ENCODE results near the gene GRIN1. TPM values are rescaled to one million over a fixed set of nuclear protein-coding genes. Genes with fewer than 3 reads are reported as not detected.

GRIN1 gene
- total RNA-seq, 1 donor from 2014 or later, result 0.58 TPM

GRCh38 chr9:137169896-137170358 lies 31.0 kb downstream of the GRIN1 start, which contains the start of gene LRRC26:
Gene LRRC26, minus strand, starts transcription at chr9:137170051. Its CDS starts 108 bp downstream, at chr9:137169943.
- H3K27ac Mint-ChIP-seq, result no peak within 1 kb of the TSS
- H3K36me3 Mint-ChIP-seq, result no peaks in the 10 kb centered on the region
- H3K4me1 Mint-ChIP-seq, result peaks cover 1% of the 10 kb centered on the region
- H3K4me3 Mint-ChIP-seq, result peak within 1 kb of the TSS; percentile 57
- peaks cover 86% of the 10 kb centered on the region for H3K27me3 Mint-ChIP-seq (ENCODE audit: low read depth)
- no peaks in the 10 kb centered on the region for H3K9me3 Mint-ChIP-seq
- no peak for TF ChIP-seq CTCF (IDR thresholded peaks at IDR 0.05; ENCODE audit: unreplicated experiment)
- DNase-seq (ENCODE audit: low spot score in 2 of 2, unreplicated experiment in 2 of 2), result no peak

GRCh38 chr9:137170486-137171148 lies 31.7 kb downstream of the GRIN1 start:
- peaks cover 86% of the 10 kb centered on the region for H3K27me3 Mint-ChIP-seq (ENCODE audit: low read depth)
- H3K4me1 Mint-ChIP-seq, result peaks cover 1% of the 10 kb centered on the region
- H3K9me3 Mint-ChIP-seq, result no peaks in the 10 kb centered on the region
- TF ChIP-seq CTCF (IDR thresholded peaks at IDR 0.05; ENCODE audit: unreplicated experiment), result no peak
- no peak overlapping the region for H3K4me3 Mint-ChIP-seq
- DNase-seq (ENCODE audit: low spot score in 2 of 2, unreplicated experiment in 2 of 2), result no peak
- H3K36me3 Mint-ChIP-seq, result no peaks in the 10 kb centered on the region
- no peak overlapping the region for H3K27ac Mint-ChIP-seq

GRCh38 chr9:137171149-137171900 lies 32.4 kb downstream of the GRIN1 start:
- H3K4me3 Mint-ChIP-seq, result no peak overlapping the region
- no peak for DNase-seq (ENCODE audit: low spot score in 2 of 2, unreplicated experiment in 2 of 2)
- peaks cover 86% of the 10 kb centered on the region for H3K27me3 Mint-ChIP-seq (ENCODE audit: low read depth)
- no peak overlapping the region for H3K27ac Mint-ChIP-seq
- H3K36me3 Mint-ChIP-seq, result no peaks in the 10 kb centered on the region
- H3K9me3 Mint-ChIP-seq, result no peaks in the 10 kb centered on the region
- no peak for TF ChIP-seq CTCF (IDR thresholded peaks at IDR 0.05; ENCODE audit: unreplicated experiment)
- peaks cover 1% of the 10 kb centered on the region for H3K4me1 Mint-ChIP-seq

- Mint-ChIP-seq H3K9me3 (no peaks in the 10 kb centered on the region), H3K4me3 (no peak overlapping the region), H3K27ac (no peak overlapping the region), H3K27me3 (ENCODE audit: low read depth) (peaks cover 74% of the 10 kb centered on the region), H3K4me1 (peaks cover 1% of the 10 kb centered on the region), H3K36me3 (peaks cover 5% of the 10 kb centered on the region)
- DNase-seq (ENCODE audit: low spot score in 2 of 2, unreplicated experiment in 2 of 2), result no peak
- no peak for TF ChIP-seq CTCF (IDR thresholded peaks at IDR 0.05; ENCODE audit: unreplicated experiment)
Observed at GRCh38 chr9:137172901-137173795, 34.2 kb downstream of the GRIN1 start.

DNA sequence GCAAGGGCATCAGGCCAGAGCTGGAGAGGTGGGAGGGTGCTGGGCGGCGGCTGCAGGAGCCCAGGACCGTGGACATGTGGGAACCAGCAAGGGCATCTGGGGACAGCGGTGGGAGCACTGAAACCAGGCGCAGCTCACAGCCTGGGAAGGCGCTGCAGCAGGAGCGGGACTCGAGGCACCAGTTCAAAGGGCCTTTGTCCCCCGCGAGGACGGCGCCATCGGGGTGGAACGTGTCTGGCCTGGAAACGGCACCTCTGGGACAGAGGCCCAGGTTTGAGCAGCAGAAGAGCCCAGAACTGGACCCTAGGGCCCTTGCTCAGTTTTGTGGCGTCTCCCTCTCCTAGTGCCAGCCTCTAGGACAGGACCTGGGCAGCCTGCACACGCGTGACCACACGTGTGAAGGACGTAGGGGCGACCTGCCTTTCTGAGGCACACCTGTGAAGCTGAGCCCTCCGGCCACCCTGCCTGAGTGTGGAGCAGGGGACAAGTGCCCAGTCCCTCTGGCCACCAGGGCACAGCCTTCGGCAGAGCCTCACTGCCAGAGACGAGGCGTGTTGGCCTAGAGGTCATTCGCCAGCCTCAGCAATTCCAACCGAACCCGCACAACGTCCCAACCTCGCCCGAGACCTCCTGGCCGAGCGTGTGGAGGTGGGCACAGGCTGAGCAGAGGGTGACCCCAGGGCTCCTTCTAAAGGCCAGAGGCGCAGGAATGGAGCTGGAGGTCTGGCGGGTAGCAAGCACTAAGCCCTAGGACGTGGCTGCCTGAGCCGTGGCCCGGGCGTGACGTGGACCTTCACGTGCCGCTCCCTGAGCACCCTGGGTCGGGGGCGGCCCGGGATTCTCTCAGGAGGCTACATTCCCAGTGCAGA lies 35.1 kb downstream of the GRIN1 start:
- no peak overlapping the region for H3K27ac Mint-ChIP-seq
- peaks cover 69% of the 10 kb centered on the region for H3K27me3 Mint-ChIP-seq (ENCODE audit: low read depth)
- DNase-seq (ENCODE audit: low spot score in 2 of 2, unreplicated experiment in 2 of 2), result no peak
- TF ChIP-seq CTCF (IDR thresholded peaks at IDR 0.05; ENCODE audit: unreplicated experiment), result no peak
- H3K9me3 Mint-ChIP-seq, result no peaks in the 10 kb centered on the region
- H3K4me3 Mint-ChIP-seq, result no peak overlapping the region
- no peaks in the 10 kb centered on the region for H3K4me1 Mint-ChIP-seq
- peaks cover 5% of the 10 kb centered on the region for H3K36me3 Mint-ChIP-seq

All from mesothelial cell of epicardium (in vitro differentiated cells).